Measurements from ENCODE around the gene LY6G6F.
A peak's percentile ranks its signal among the peaks of the same experiment; 100 is the strongest.

The LY6G6F gene

DNA sequence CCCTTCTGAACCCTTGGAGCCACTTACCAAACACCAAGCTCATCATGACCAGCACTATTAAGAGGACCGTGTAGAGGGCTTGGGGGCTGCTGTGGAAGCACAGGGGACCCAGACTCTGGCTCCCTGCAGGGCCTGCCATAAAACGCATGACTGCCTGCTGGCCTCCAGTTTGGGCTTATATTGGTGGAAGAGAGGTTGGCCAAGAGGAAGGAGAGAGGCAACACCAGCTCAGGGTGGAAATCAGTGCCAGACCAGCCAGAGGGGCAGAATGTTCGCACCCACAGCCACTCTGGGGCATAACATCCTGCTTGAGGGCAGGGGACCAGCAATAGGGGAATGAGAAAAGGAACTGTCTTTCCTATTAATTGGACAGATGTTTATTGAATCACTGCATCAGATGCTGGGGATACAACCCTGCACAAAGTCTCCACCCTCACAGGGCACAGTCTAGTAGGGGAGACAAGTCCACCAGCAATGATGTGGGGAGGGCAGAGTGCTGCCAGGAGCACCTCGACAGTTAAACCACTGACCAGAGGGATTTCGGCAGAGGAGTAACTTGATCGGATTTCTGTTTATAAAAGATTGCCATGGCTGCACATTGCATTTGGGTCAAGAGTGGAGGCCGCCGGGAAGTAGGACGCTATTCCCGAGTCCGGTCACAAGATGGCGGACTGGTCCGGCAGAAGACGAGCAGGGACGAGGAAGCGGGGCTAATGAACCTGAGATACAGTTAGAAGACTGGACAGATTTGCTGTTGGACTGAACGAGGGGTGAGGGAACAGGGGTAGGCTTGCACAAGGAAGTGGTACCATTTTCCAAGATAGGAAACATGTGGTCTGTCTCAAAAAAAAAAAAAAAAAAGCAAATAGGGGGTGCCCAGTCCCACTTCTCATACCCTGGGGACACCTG, 26.2 kb upstream of the LY6G6F start, which contains the start of gene LY6G5C:
Gene LY6G5C, minus strand, starts transcription at position 842 of the 909 bp plus-strand sequence. Its CDS starts 694 bp downstream, at position 148.
- H3K27ac ChIP-seq (ENCODE audit: low read length): peak within 1 kb of the TSS; percentile 55
- no peaks in the 10 kb centered on the region for H3K27me3 ChIP-seq (ENCODE audit: control insufficient read depth in 1 of 2, insufficient read depth in 2 of 2, low read length in 2 of 2)
- peak within 1 kb of the TSS; percentile 66 to 79 for H3K9ac ChIP-seq (ENCODE audit: low read length in 2 of 2)
- H3K36me3 ChIP-seq (ENCODE audit: control insufficient read depth in 2 of 2, insufficient read depth in 2 of 2, low read length in 2 of 2): peaks cover 0 to 4% of the 10 kb centered on the region in 2 donors
- H3K9me3 ChIP-seq (ENCODE audit: control insufficient read depth in 2 of 2, low read length in 2 of 2): no peaks in the 10 kb centered on the region
- peaks cover 17% of the 10 kb centered on the region for H3K4me1 ChIP-seq (ENCODE audit: control insufficient read depth, insufficient read depth, low read length)
- peak within 1 kb of the TSS; percentile 64 to 81 for H3K4me3 ChIP-seq (ENCODE audit: low read length in 2 of 2)

DNA sequence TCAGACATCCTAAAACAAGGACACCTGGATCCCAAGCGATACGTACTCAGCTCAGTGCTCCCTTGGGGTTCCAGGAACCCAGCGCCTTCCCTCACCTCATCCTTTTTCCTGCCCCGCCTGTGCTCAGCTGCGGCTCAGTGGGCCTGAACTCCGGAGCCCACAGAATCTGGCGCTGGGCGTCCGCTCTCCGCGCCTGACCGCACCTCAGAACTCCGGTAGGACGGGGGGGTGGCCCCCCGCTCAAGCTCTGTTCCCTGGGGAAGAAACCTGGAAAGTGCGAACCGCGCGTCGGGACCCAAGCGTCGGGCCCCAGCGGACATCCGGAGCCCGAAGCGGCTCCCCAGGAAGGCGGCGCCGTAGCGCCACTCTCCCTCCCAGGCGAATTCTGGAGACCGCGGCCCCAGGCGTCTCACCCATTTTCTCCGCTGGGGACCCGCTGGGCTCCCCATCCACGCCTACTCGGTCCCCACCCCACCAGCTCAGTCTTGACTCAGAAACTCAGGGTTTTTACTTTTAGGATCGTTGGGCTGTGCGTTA, 25.5 kb upstream of the LY6G6F start:
- H3K27me3 ChIP-seq (ENCODE audit: control insufficient read depth in 1 of 2, insufficient read depth in 2 of 2, low read length in 2 of 2): no peaks in the 10 kb centered on the region
- H3K9me3 ChIP-seq (ENCODE audit: control insufficient read depth in 2 of 2, low read length in 2 of 2): no peaks in the 10 kb centered on the region
- peak overlapping the region; percentile 66 to 79 for H3K9ac ChIP-seq (ENCODE audit: low read length in 2 of 2)
- H3K4me1 ChIP-seq (ENCODE audit: control insufficient read depth, insufficient read depth, low read length): peaks cover 17% of the 10 kb centered on the region
- peak overlapping the region; percentile 64 to 81 for H3K4me3 ChIP-seq (ENCODE audit: low read length in 2 of 2)
- H3K27ac ChIP-seq (ENCODE audit: low read length): peak overlapping the region; percentile 55
- peaks cover 2 to 6% of the 10 kb centered on the region in 2 donors for H3K36me3 ChIP-seq (ENCODE audit: control insufficient read depth in 2 of 2, insufficient read depth in 2 of 2, low read length in 2 of 2)

DNA sequence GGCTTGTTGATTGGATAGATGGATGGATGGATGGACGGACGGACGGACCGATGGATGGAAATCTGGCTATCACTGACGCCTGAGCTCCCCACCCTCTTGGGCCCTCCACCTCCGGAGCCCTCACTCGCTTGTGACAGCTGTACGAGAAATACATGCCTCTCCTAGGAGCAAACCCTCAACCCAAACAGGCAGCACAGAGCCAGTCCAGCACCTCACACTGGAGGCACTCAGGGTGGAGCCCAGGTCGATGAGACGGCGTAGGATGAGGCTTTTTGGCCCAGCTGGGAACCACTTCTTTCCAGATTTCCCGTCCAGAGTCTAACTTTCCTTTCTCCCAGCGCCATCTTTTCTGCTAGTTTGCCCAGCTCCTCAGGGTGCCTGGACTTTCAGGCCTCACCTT, 23.1 kb upstream of the LY6G6F start:
- Histone ChIP-seq H3K9ac (ENCODE audit: low read length in 2 of 2) (no peak overlapping the region), H3K27me3 (ENCODE audit: control insufficient read depth in 1 of 2, insufficient read depth in 2 of 2, low read length in 2 of 2) (no peaks in the 10 kb centered on the region), H3K27ac (ENCODE audit: low read length) (no peak overlapping the region), H3K4me3 (ENCODE audit: low read length in 2 of 2) (peak overlapping the region in 1 of 2 donors; percentile 54), H3K4me1 (ENCODE audit: control insufficient read depth, insufficient read depth, low read length) (peaks cover 17% of the 10 kb centered on the region), H3K36me3 (ENCODE audit: control insufficient read depth in 2 of 2, insufficient read depth in 2 of 2, low read length in 2 of 2) (peaks cover 24 to 25% of the 10 kb centered on the region in 2 donors), H3K9me3 (ENCODE audit: control insufficient read depth in 2 of 2, low read length in 2 of 2) (no peaks in the 10 kb centered on the region)

DNA sequence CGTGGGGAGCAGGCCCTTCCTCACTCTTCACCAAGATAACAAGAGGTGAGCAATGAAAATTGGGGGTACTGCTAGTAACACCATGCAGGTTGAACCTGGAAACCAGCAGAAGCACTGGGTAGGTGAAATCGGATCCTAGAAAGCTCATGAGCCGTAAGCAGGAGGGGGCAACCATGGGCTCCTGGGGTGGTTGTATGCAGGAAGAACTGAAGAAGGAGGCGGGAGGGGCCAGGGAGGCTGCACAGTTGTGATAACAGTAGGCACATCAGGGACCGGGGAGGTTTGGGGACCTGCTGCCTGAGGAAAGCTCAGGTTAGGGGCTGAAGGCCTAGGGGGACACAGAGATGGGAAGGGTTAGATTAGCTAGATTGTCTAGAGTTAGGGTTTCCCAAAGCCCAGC, 20.2 kb upstream of the LY6G6F start:
- Histone ChIP-seq H3K27ac (ENCODE audit: low read length) (no peak overlapping the region), H3K36me3 (ENCODE audit: control insufficient read depth in 2 of 2, insufficient read depth in 2 of 2, low read length in 2 of 2) (peaks cover 51% of the 10 kb centered on the region in 2 donors), H3K4me1 (ENCODE audit: control insufficient read depth, insufficient read depth, low read length) (peaks cover 2% of the 10 kb centered on the region), H3K9ac (ENCODE audit: low read length in 2 of 2) (no peak overlapping the region), H3K27me3 (ENCODE audit: control insufficient read depth in 1 of 2, insufficient read depth in 2 of 2, low read length in 2 of 2) (no peaks in the 10 kb centered on the region), H3K4me3 (ENCODE audit: low read length in 2 of 2) (no peak overlapping the region), H3K9me3 (ENCODE audit: control insufficient read depth in 2 of 2, low read length in 2 of 2) (no peaks in the 10 kb centered on the region)

DNA sequence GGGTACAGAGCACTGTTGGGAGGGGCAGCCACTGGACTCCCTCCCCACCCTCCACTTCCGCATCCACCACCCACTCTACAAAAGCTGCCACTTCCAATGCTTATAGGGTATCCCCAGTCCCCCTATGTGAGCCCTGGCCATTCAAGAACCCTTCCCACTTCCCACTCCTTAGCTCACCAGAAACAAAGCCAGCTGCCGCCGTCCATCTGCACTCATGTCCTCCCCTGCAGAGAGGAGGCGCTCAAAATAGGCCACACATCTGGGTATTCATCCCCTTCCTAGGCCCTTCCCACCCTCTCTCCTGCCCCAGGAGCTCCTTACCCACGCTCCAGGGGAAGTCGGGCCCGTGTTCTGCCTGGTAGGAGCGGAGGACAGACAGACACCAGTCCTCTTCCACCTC, 19.3 kb upstream of the LY6G6F start:
- Histone ChIP-seq H3K4me3 (ENCODE audit: low read length in 2 of 2) (no peak overlapping the region), H3K27me3 (ENCODE audit: control insufficient read depth in 1 of 2, insufficient read depth in 2 of 2, low read length in 2 of 2) (no peaks in the 10 kb centered on the region), H3K27ac (ENCODE audit: low read length) (no peak overlapping the region), H3K4me1 (ENCODE audit: control insufficient read depth, insufficient read depth, low read length) (no peaks in the 10 kb centered on the region), H3K9ac (ENCODE audit: low read length in 2 of 2) (no peak overlapping the region), H3K36me3 (ENCODE audit: control insufficient read depth in 2 of 2, insufficient read depth in 2 of 2, low read length in 2 of 2) (peaks cover 55 to 57% of the 10 kb centered on the region in 2 donors), H3K9me3 (ENCODE audit: control insufficient read depth in 2 of 2, low read length in 2 of 2) (no peaks in the 10 kb centered on the region)

DNA sequence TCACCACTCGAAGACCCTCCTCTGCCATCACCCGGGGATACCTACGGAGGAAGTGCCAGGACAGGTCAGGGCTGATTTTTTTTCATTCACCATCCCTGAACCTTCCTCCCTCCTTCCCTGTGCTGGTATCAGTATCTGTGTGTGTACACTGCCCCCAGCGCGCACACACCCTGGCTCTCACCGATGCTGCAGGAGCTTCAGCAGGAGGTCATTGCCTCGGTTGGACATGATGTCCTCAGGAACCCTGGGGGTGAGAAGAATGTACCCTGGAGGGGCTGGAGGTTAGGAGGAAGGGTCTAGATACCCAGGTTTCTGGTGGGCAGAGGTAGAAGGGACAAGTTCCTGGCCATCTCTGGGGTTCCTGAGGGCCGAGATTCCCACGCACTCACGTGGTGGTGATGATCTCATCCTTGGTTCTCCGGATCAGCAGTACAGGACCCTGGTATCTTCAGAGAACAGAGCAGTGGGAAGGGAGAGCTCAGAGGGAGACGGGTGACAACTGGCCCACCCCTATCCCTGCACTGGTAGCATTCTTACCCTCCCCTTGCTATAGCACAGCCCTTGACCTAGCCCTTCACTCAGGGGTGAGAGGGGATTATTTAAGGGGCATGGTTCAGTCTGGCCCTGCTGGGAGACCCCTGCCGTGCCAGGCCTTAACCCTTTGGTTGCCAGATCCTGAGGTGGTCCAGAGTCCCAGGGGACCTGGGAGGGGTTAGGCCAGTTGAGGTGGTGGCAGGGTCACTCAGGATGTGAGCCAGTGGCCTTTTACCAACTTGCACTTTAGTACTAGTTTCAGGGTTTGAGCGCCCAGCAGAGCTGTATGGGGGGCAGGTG, 18.6 kb upstream of the LY6G6F start:
- Histone ChIP-seq H3K9me3 (ENCODE audit: control insufficient read depth in 2 of 2, low read length in 2 of 2) (no peaks in the 10 kb centered on the region), H3K4me1 (ENCODE audit: control insufficient read depth, insufficient read depth, low read length) (no peaks in the 10 kb centered on the region), H3K27ac (ENCODE audit: low read length) (no peak overlapping the region), H3K4me3 (ENCODE audit: low read length in 2 of 2) (no peak overlapping the region), H3K27me3 (ENCODE audit: control insufficient read depth in 1 of 2, insufficient read depth in 2 of 2, low read length in 2 of 2) (no peaks in the 10 kb centered on the region), H3K9ac (ENCODE audit: low read length in 2 of 2) (no peak overlapping the region), H3K36me3 (ENCODE audit: control insufficient read depth in 2 of 2, insufficient read depth in 2 of 2, low read length in 2 of 2) (peaks cover 59 to 64% of the 10 kb centered on the region in 2 donors)

DNA sequence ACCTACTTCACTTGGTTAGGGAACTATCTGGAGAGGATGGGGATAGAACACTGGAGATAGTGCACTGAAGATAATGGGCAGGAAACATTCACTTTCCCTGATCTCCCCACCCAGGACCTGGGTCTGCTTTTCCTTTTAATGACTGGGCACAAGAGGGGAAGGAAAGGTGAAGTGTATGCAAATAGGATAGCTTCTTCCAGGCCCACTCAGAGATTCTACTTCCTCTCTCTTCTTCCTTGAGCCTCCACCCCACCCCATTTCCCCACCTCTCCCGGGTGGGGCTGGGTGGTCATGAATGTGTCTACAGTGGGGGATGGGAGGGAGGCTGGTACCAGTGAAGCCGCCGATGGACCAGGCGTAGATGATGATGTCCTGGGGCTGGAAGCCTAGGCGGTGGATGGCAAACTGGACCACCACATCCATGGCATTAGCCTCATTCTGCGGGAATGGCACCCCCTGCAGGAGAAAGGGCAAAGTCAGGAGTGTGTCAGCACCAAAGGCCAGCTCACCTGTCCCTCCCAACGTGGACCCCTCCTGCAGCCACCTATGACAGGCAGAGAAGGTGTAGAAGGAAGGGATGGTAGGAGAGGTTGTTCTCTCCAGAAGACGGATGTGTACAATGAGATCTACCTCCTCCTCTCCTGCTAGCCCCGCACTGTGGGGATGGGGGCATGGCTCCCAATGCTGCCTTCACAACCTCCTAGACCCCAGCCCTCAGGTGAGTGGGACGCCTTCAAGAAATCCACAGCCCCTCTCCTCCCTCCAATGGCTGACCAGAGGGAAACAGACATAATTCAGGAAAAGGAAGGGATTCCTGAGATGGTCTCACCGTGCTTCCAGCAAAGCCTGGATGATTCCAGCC, 17.2 kb upstream of the LY6G6F start:
- no peak overlapping the region for H3K27ac ChIP-seq (ENCODE audit: low read length)
- H3K4me1 ChIP-seq (ENCODE audit: control insufficient read depth, insufficient read depth, low read length): no peaks in the 10 kb centered on the region
- no peak overlapping the region for H3K9ac ChIP-seq (ENCODE audit: low read length in 2 of 2)
- peaks cover 70 to 73% of the 10 kb centered on the region in 2 donors for H3K36me3 ChIP-seq (ENCODE audit: control insufficient read depth in 2 of 2, insufficient read depth in 2 of 2, low read length in 2 of 2)
- H3K9me3 ChIP-seq (ENCODE audit: control insufficient read depth in 2 of 2, low read length in 2 of 2): no peaks in the 10 kb centered on the region
- H3K4me3 ChIP-seq (ENCODE audit: low read length in 2 of 2): no peak overlapping the region
- H3K27me3 ChIP-seq (ENCODE audit: control insufficient read depth in 1 of 2, insufficient read depth in 2 of 2, low read length in 2 of 2): no peaks in the 10 kb centered on the region

DNA sequence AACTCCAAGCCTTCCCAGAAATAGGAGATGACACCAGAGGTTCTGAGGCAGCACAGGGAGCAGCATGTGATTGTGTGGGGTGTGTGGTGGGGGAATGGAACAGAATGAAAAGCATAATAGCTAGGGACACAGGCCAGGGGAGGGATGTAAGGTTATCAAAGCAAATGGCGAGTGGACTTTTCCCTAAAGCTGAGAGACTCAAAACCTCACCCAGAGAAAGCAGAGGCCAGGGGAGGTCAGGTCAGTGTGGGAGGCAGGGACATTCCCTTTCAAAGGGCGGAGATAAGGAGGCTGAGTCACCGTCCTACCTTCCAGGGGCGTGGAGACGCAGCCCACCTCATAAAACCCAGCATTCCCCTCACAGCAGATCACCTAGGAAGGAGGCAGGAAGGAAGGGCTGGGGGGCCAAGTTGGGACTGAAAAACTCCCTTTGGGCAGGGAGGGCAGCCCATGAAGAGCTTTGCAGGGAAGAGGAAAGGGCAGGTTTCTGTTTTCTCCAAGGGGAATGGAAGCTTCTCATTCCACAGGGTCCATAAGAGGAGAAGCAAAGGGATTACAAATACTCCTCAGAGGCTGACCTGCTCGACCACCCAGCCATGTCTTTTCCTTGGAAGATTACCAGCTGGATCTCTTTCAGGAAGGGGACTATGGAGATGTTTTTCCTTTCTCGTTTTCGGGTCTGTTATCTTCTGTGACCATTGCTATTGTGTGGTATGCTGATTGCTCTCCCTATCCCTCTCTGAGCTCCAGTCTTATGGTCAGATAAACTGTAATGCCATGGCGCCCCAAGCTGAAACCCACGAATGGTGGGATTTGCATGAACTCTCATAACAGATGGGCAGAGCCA, 16.2 kb upstream of the LY6G6F start:
- H3K9me3 ChIP-seq (ENCODE audit: control insufficient read depth in 2 of 2, low read length in 2 of 2): no peaks in the 10 kb centered on the region
- H3K4me3 ChIP-seq (ENCODE audit: low read length in 2 of 2): no peak overlapping the region
- peaks cover 74 to 79% of the 10 kb centered on the region in 2 donors for H3K36me3 ChIP-seq (ENCODE audit: control insufficient read depth in 2 of 2, insufficient read depth in 2 of 2, low read length in 2 of 2)
- no peaks in the 10 kb centered on the region for H3K4me1 ChIP-seq (ENCODE audit: control insufficient read depth, insufficient read depth, low read length)
- no peak overlapping the region for H3K27ac ChIP-seq (ENCODE audit: low read length)
- H3K9ac ChIP-seq (ENCODE audit: low read length in 2 of 2): no peak overlapping the region
- H3K27me3 ChIP-seq (ENCODE audit: control insufficient read depth in 1 of 2, insufficient read depth in 2 of 2, low read length in 2 of 2): no peaks in the 10 kb centered on the region

DNA sequence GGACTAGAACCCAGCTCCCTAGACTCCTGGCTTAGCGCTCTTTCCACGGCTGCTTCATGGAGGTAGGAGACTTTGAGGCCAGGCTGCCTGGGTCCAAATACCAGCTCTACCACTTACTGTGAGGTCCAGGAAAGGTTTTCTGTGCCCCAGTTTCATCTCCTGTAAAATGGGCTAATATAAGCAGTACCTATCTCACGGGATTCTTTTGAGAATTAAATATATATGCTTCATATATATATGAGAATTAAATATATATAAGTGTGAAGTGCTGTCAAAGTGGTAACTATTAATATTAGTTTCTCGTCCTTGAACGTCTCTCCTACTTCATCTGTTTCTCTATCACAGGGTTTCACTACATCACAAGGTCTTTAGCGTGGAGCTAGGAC, 15.6 kb upstream of the LY6G6F start:
- Histone ChIP-seq H3K27ac (ENCODE audit: low read length) (no peak overlapping the region), H3K36me3 (ENCODE audit: control insufficient read depth in 2 of 2, insufficient read depth in 2 of 2, low read length in 2 of 2) (peaks cover 73 to 77% of the 10 kb centered on the region in 2 donors), H3K4me3 (ENCODE audit: low read length in 2 of 2) (no peak overlapping the region), H3K4me1 (ENCODE audit: control insufficient read depth, insufficient read depth, low read length) (no peaks in the 10 kb centered on the region), H3K9ac (ENCODE audit: low read length in 2 of 2) (no peak overlapping the region), H3K27me3 (ENCODE audit: control insufficient read depth in 1 of 2, insufficient read depth in 2 of 2, low read length in 2 of 2) (no peaks in the 10 kb centered on the region), H3K9me3 (ENCODE audit: control insufficient read depth in 2 of 2, low read length in 2 of 2) (no peaks in the 10 kb centered on the region)

Measured in stomach smooth muscle (tissue), 2 donors.